Mesendoderm (in vitro differentiated cells): ENCODE results near the gene PLEKHG4.
A peak's percentile ranks its signal among the peaks of the same experiment; 100 is the strongest.

ENCODE experiments used
- DNase-seq: peaks from one replicate; pipeline ENCODE4 v3.0.0; 2013
- H2AK5ac ChIP-seq: 2 replicates; pipeline ENCODE4 v1.6.1; 2013; ENCODE audit warnings: low read length, inconsistent platforms
- H2BK120ac ChIP-seq: 2 replicates; pipeline ENCODE4 v1.6.1; 2013; ENCODE audit warnings: low read depth, mild to moderate bottlenecking, low read length, moderate library complexity, mixed read lengths
- H2BK15ac ChIP-seq: replicated peaks from 2 replicates; pipeline ENCODE4 v1.6.1; 2013; ENCODE audit warnings: low read depth, mild to moderate bottlenecking, moderate library complexity
- H2BK5ac ChIP-seq: 2 replicates; pipeline ENCODE4 v1.6.1; 2013; ENCODE audit warnings: low read length, inconsistent platforms
- H3K18ac ChIP-seq: 2 replicates; pipeline ENCODE4 v1.6.1; 2013; ENCODE audit warnings: mild to moderate bottlenecking, low read length, mixed read lengths
- H3K23ac ChIP-seq: one replicate; pipeline ENCODE4 v1.6.1; 2013; ENCODE audit warnings: low read length
- H3K27ac ChIP-seq: 2 replicates; pipeline ENCODE4 v1.5.1; 2013; ENCODE audit warnings: low read depth, mild to moderate bottlenecking, inconsistent platforms, low read length, moderate library complexity
- H3K27me3 ChIP-seq: 2 replicates; pipeline ENCODE4 v1.6.1; 2013; ENCODE audit warnings: low read length, control low read depth, mild to moderate bottlenecking, inconsistent platforms; ENCODE audit not compliant: insufficient read depth, poor library complexity
- H3K36me3 ChIP-seq: 2 replicates; pipeline ENCODE4 v1.6.1; 2013; ENCODE audit warnings: low read length, inconsistent platforms; ENCODE audit not compliant: control insufficient read depth, insufficient read depth
- H3K4ac ChIP-seq: one replicate; pipeline ENCODE4 v1.6.1; 2013; ENCODE audit warnings: low read depth, mild to moderate bottlenecking, low read length, moderate library complexity
- H3K4me1 ChIP-seq: 2 replicates; pipeline ENCODE4 v1.6.1; 2013; ENCODE audit warnings: low read depth, low read length, inconsistent platforms; ENCODE audit not compliant: control insufficient read depth
- H3K4me2 ChIP-seq: 2 replicates; pipeline ENCODE4 v1.6.1; 2013; ENCODE audit warnings: low read length
- H3K4me3 ChIP-seq: 2 replicates; pipeline ENCODE4 v1.5.1; 2013; ENCODE audit warnings: mild to moderate bottlenecking, low read length
- H3K56ac ChIP-seq: one replicate; pipeline ENCODE4 v1.6.1; 2013; ENCODE audit warnings: low read length
- H3K79me1 ChIP-seq: 2 replicates; pipeline ENCODE4 v1.6.1; 2013; ENCODE audit warnings: low read length, inconsistent platforms
- H3K79me2 ChIP-seq: 2 replicates; pipeline ENCODE4 v1.6.1; 2013; ENCODE audit warnings: mild to moderate bottlenecking, low read length; ENCODE audit not compliant: control insufficient read depth, insufficient read depth
- H3K9ac ChIP-seq: 2 replicates; pipeline ENCODE4 v1.6.1; 2013; ENCODE audit warnings: low read length, inconsistent platforms
- H4K5ac ChIP-seq: one replicate; pipeline ENCODE4 v1.6.1; 2013; ENCODE audit warnings: low read length
- H4K8ac ChIP-seq: one replicate; pipeline ENCODE4 v1.6.1; 2013; ENCODE audit warnings: low read depth, mild to moderate bottlenecking, control low read depth, low read length, moderate library complexity
- WGBS: extraction: QIAGEN DNeasy Blood & Tissue Kit; methylation state at CpG from one replicate; pipeline ENCODE4 v1.1.7; 2013; ENCODE audit warnings: low lambda C conversion rate, missing lambda C conversion rate; ENCODE audit not compliant: insufficient coverage; ENCODE audit errors: extremely low coverage; 5-methylcytosine and 5-hydroxymethylcytosine counted together

PLEKHG4 gene

DNA sequence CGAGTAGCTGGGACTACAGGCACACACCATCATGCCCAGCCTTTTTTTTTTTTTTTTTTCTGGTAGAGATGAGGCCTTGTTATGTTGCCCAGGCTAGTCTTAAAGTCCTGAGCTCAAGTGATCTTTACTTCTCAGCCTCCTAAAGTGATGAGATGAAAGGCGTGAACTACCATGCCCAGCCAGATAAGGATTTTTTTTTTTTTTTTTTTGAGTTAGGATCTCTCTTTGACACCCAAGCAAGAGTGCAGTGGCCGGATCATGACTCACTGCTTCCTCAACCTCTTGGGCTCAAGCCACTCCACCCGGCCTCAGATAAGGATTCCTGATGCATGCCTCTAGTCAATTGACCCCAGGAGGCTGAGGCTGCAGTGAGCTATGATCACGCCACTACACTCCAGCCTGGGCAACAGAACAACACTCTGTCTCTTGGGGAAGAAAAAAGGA is 11.2 kb upstream of the PLEKHG4 start:
- H4K8ac ChIP-seq: no peak overlapping the region
- H3K18ac ChIP-seq: no peak overlapping the region
- no peak overlapping the region for H2AK5ac ChIP-seq
- no peak overlapping the region for H2BK5ac ChIP-seq
- H3K23ac ChIP-seq: no peak overlapping the region
- H3K4me1 ChIP-seq: peaks cover 1% of the 10 kb centered on the region
- no peak overlapping the region for H2BK15ac ChIP-seq
- H3K4ac ChIP-seq: no peak overlapping the region
- H3K4me3 ChIP-seq: no peak overlapping the region
- WGBS: no CpG with 5 or more reads among the region's 5 CpGs
- H3K79me2 ChIP-seq: no peaks in the 10 kb centered on the region
- H4K5ac ChIP-seq: no peak overlapping the region
- no peaks in the 10 kb centered on the region for H3K79me1 ChIP-seq
- H2BK120ac ChIP-seq: no peak overlapping the region
- H3K27ac ChIP-seq: peak overlapping the region; percentile 51
- H3K9ac ChIP-seq: no peak overlapping the region
- H3K4me2 ChIP-seq: no peak overlapping the region
- peak; percentile 94 for DNase-seq
- no peaks in the 10 kb centered on the region for H3K27me3 ChIP-seq
- no peak overlapping the region for H3K56ac ChIP-seq
- no peaks in the 10 kb centered on the region for H3K36me3 ChIP-seq

DNA sequence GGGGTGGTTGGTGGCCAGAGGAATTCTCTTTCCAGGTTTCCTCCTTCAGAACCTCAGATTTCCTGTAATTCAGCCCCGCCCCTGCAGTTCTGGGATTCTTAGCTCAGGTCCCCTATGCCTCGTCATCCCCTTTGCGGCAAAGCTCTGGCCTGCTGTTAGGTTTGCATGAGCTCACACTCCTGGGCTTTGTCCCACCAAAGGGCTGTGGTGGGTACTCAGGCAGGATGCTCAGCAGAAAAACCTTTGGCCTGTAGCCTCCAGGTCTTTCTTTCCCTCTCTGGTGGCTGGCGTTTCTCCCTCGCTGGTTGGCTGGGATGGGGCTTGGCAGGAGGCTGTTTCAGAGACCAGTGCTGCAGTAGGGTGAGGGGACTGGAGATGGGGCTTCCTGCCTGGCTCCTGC is 9.6 kb upstream of the PLEKHG4 start:
- Histone ChIP-seq H2BK120ac (no peak overlapping the region), H2AK5ac (no peak overlapping the region), H2BK15ac (no peak overlapping the region), H3K27ac (no peak overlapping the region), H3K79me1 (no peaks in the 10 kb centered on the region), H3K36me3 (no peaks in the 10 kb centered on the region), H3K18ac (no peak overlapping the region), H2BK5ac (no peak overlapping the region), H3K9ac (no peak overlapping the region), H4K8ac (no peak overlapping the region), H3K23ac (no peak overlapping the region), H3K56ac (no peak overlapping the region), H3K79me2 (no peaks in the 10 kb centered on the region), H3K4me2 (no peak overlapping the region), H3K4me3 (no peak overlapping the region), H3K4me1 (peaks cover 1% of the 10 kb centered on the region), H4K5ac (no peak overlapping the region), H3K4ac (no peak overlapping the region), H3K27me3 (no peaks in the 10 kb centered on the region)
- no CpG with 5 or more reads among the region's 5 CpGs for WGBS
- peak; percentile 79 for DNase-seq

DNA sequence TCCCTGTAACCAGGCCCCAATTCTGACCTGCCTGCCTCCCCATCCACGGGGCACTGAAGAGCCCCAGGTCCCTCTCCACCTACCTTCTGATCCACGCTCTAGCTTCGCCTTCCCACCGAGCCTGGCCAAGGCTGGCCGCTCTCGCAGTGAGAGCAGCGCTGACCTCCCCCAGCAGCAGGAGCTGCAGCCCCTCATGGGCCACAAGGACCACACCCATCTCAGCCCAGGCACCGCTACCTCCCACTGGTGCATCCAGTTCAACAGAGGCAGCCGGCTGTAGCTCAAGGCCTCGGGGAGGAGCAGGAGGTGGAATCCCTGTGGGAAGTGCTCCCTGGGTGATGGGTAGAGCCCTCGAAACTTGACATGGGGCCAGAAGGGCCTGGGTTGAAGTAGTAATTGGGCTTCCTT is 8.4 kb upstream of the PLEKHG4 start:
- Histone ChIP-seq H2BK15ac (no peak overlapping the region), H3K27ac (no peak overlapping the region), H3K56ac (peak overlapping the region; percentile 17), H3K23ac (no peak overlapping the region), H4K5ac (no peak overlapping the region), H3K79me2 (no peaks in the 10 kb centered on the region), H3K9ac (no peak overlapping the region), H4K8ac (no peak overlapping the region), H2BK5ac (no peak overlapping the region), H3K4me2 (no peak overlapping the region), H3K27me3 (no peaks in the 10 kb centered on the region), H3K36me3 (no peaks in the 10 kb centered on the region), H3K4ac (no peak overlapping the region), H2BK120ac (no peak overlapping the region), H3K18ac (no peak overlapping the region), H2AK5ac (no peak overlapping the region), H3K79me1 (no peaks in the 10 kb centered on the region), H3K4me3 (no peak overlapping the region), H3K4me1 (peaks cover 1% of the 10 kb centered on the region)
- WGBS: no CpG with 5 or more reads among the region's 11 CpGs
- no peak for DNase-seq

- H3K27me3 ChIP-seq: no peaks in the 10 kb centered on the region
- no peaks in the 10 kb centered on the region for H3K79me2 ChIP-seq
- peaks cover 1% of the 10 kb centered on the region for H3K4me1 ChIP-seq
- no peak overlapping the region for H3K27ac ChIP-seq
- H3K4ac ChIP-seq: no peak overlapping the region
- H3K4me3 ChIP-seq: no peak overlapping the region
- no peak overlapping the region for H3K56ac ChIP-seq
- H3K4me2 ChIP-seq: no peak overlapping the region
- DNase-seq: no peak
- H4K8ac ChIP-seq: no peak overlapping the region
- H3K79me1 ChIP-seq: no peaks in the 10 kb centered on the region
- H2AK5ac ChIP-seq: no peak overlapping the region
- H3K9ac ChIP-seq: no peak overlapping the region
- WGBS: no CpG with 5 or more reads among the region's 4 CpGs
- H2BK5ac ChIP-seq: no peak overlapping the region
- H3K18ac ChIP-seq: no peak overlapping the region
- no peak overlapping the region for H3K23ac ChIP-seq
- no peak overlapping the region for H2BK15ac ChIP-seq
- H2BK120ac ChIP-seq: no peak overlapping the region
- H4K5ac ChIP-seq: no peak overlapping the region
- H3K36me3 ChIP-seq: no peaks in the 10 kb centered on the region
These were observed 7.9 kb upstream of the PLEKHG4 start for GRCh38 chr16:67271446-67271845.

GRCh38 chr16:67275321-67275720 is 4.0 kb upstream of the PLEKHG4 start:
- WGBS: no CpG with 5 or more reads among the region's 2 CpGs
- Histone ChIP-seq H2BK15ac (no peak overlapping the region), H2BK120ac (no peak overlapping the region), H3K27ac (no peak overlapping the region), H3K36me3 (peaks cover 2% of the 10 kb centered on the region), H2BK5ac (no peak overlapping the region), H3K4me1 (no peaks in the 10 kb centered on the region), H3K9ac (no peak overlapping the region), H3K23ac (no peak overlapping the region), H3K79me2 (no peaks in the 10 kb centered on the region), H3K4ac (no peak overlapping the region), H3K56ac (no peak overlapping the region), H3K4me3 (no peak overlapping the region), H3K27me3 (no peaks in the 10 kb centered on the region), H4K8ac (no peak overlapping the region), H3K79me1 (no peaks in the 10 kb centered on the region), H2AK5ac (no peak overlapping the region), H3K18ac (no peak overlapping the region), H4K5ac (no peak overlapping the region), H3K4me2 (no peak overlapping the region)
- DNase-seq: no peak

- H3K79me1 ChIP-seq: no peaks in the 10 kb centered on the region
- H2BK120ac ChIP-seq: no peak overlapping the region
- no peak overlapping the region for H3K18ac ChIP-seq
- no peaks in the 10 kb centered on the region for H3K4me1 ChIP-seq
- no CpG with 5 or more reads among the region's 4 CpGs for WGBS
- no peak overlapping the region for H2AK5ac ChIP-seq
- no peak overlapping the region for H3K4ac ChIP-seq
- H3K23ac ChIP-seq: no peak overlapping the region
- no peak overlapping the region for H4K8ac ChIP-seq
- H3K27ac ChIP-seq: no peak overlapping the region
- no peak overlapping the region for H2BK15ac ChIP-seq
- H3K79me2 ChIP-seq: no peaks in the 10 kb centered on the region
- H4K5ac ChIP-seq: no peak overlapping the region
- peak; percentile 33 for DNase-seq
- no peak overlapping the region for H3K4me2 ChIP-seq
- H3K36me3 ChIP-seq: peaks cover 2% of the 10 kb centered on the region
- peak overlapping the region; percentile 91 for H3K56ac ChIP-seq
- no peak overlapping the region for H2BK5ac ChIP-seq
- H3K4me3 ChIP-seq: no peak overlapping the region
- no peaks in the 10 kb centered on the region for H3K27me3 ChIP-seq
- H3K9ac ChIP-seq: no peak overlapping the region
These were observed 1.9 kb upstream of the PLEKHG4 start for GRCh38 chr16:67277294-67277998.
